Measurements from ENCODE around the gene CDH4. TPM values are rescaled to one million over a fixed set of nuclear protein-coding genes. Genes with fewer than 3 reads are reported as not detected.

CDH4 gene
- total RNA-seq, 1 donor from 2014 or later = 8.9 TPM

- no peaks in the 10 kb centered on the region for H3K4me1 Mint-ChIP-seq
- DNase-seq (ENCODE audit: low read depth, low spot score) = no peak
- no peak overlapping the region for H3K4me3 Mint-ChIP-seq
- no peaks in the 10 kb centered on the region for H3K36me3 Mint-ChIP-seq (ENCODE audit: low read depth)
- TF ChIP-seq, protein P1, sequence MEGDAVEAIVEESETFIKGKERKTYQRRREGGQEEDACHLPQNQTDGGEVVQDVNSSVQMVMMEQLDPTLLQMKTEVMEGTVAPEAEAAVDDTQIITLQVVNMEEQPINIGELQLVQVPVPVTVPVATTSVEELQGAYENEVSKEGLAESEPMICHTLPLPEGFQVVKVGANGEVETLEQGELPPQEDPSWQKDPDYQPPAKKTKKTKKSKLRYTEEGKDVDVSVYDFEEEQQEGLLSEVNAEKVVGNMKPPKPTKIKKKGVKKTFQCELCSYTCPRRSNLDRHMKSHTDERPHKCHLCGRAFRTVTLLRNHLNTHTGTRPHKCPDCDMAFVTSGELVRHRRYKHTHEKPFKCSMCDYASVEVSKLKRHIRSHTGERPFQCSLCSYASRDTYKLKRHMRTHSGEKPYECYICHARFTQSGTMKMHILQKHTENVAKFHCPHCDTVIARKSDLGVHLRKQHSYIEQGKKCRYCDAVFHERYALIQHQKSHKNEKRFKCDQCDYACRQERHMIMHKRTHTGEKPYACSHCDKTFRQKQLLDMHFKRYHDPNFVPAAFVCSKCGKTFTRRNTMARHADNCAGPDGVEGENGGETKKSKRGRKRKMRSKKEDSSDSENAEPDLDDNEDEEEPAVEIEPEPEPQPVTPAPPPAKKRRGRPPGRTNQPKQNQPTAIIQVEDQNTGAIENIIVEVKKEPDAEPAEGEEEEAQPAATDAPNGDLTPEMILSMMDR (conservative IDR thresholded peaks at IDR 0.05) = no peak
- H3K27ac Mint-ChIP-seq (ENCODE audit: unreplicated experiment) = no peak overlapping the region
- H3K9me3 Mint-ChIP-seq = no peaks in the 10 kb centered on the region
- H3K27me3 Mint-ChIP-seq (ENCODE audit: low read depth) = no peaks in the 10 kb centered on the region
Observed at GRCh38 chr20:61526907-61527306, 274.8 kb downstream of the CDH4 start.

- DNase-seq (ENCODE audit: low read depth, low spot score) = no peak
- Mint-ChIP-seq H3K9me3 (no peaks in the 10 kb centered on the region), H3K36me3 (ENCODE audit: low read depth) (no peaks in the 10 kb centered on the region), H3K4me1 (no peaks in the 10 kb centered on the region), H3K27ac (ENCODE audit: unreplicated experiment) (no peak overlapping the region), H3K4me3 (no peak overlapping the region), H3K27me3 (ENCODE audit: low read depth) (no peaks in the 10 kb centered on the region)
- TF ChIP-seq, protein P1 (conservative IDR thresholded peaks at IDR 0.05) = no peak
Observed at GRCh38 chr20:61527626-61528025, 275.6 kb downstream of the CDH4 start.

- DNase-seq (ENCODE audit: low read depth, low spot score) = no peak
- H3K4me3 Mint-ChIP-seq = no peak overlapping the region
- no peaks in the 10 kb centered on the region for H3K9me3 Mint-ChIP-seq
- H3K36me3 Mint-ChIP-seq (ENCODE audit: low read depth) = no peaks in the 10 kb centered on the region
- no peaks in the 10 kb centered on the region for H3K4me1 Mint-ChIP-seq
- TF ChIP-seq, protein P1 (conservative IDR thresholded peaks at IDR 0.05) = no peak
- no peaks in the 10 kb centered on the region for H3K27me3 Mint-ChIP-seq (ENCODE audit: low read depth)
- no peak overlapping the region for H3K27ac Mint-ChIP-seq (ENCODE audit: unreplicated experiment)
Observed at GRCh38 chr20:61528591-61528990, 276.5 kb downstream of the CDH4 start.

DNA sequence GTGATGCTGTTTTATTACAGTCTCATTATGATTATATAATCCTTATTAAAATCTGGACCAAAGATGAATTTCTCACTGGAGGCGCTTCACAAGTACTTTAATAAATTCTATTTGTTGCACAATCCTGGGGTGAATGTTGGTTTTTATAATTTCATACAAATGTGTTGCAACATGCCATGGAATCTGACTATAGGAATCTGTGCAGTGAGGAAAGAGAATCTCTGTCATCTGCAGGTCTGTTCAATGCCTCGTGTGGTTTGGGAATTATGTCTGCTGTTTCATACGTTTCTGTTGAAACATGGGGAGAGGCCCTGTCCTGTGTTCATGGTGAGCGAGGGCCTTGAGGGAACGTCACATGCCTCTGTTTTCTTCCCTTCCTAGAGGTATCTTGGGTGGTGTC lies 277.3 kb downstream of the CDH4 start:
- Mint-ChIP-seq H3K36me3 (ENCODE audit: low read depth) (no peaks in the 10 kb centered on the region), H3K4me1 (no peaks in the 10 kb centered on the region), H3K27ac (ENCODE audit: unreplicated experiment) (no peak overlapping the region), H3K27me3 (ENCODE audit: low read depth) (no peaks in the 10 kb centered on the region), H3K9me3 (no peaks in the 10 kb centered on the region), H3K4me3 (no peak overlapping the region)
- TF ChIP-seq, protein P1 (conservative IDR thresholded peaks at IDR 0.05) = no peak
- DNase-seq (ENCODE audit: low read depth, low spot score) = no peak

- no peak overlapping the region for H3K4me3 Mint-ChIP-seq
- no peaks in the 10 kb centered on the region for H3K36me3 Mint-ChIP-seq (ENCODE audit: low read depth)
- no peak for DNase-seq (ENCODE audit: low read depth, low spot score)
- TF ChIP-seq, protein P1 (conservative IDR thresholded peaks at IDR 0.05) = no peak
- peaks cover 4% of the 10 kb centered on the region for H3K4me1 Mint-ChIP-seq
- H3K27ac Mint-ChIP-seq (ENCODE audit: unreplicated experiment) = no peak overlapping the region
- H3K27me3 Mint-ChIP-seq (ENCODE audit: low read depth) = no peaks in the 10 kb centered on the region
- no peaks in the 10 kb centered on the region for H3K9me3 Mint-ChIP-seq
Observed at GRCh38 chr20:61531553-61532345, 279.7 kb downstream of the CDH4 start.

All from neural crest cell (in vitro differentiated cells).